H1 (cell line): Measurements from ENCODE around the gene TFPI2. TPM values are rescaled to one million over a fixed set of nuclear protein-coding genes. Genes with fewer than 3 reads are reported as not detected.

ENCODE experiments used
- HDAC6 ChIP-seq: IDR thresholded peaks from one replicate; pipeline ENCODE4 v1.7.1; 2012; ENCODE audit warnings: low read depth, mild to moderate bottlenecking, inconsistent platforms, low read length, moderate library complexity
- SIX5 ChIP-seq: IDR thresholded peaks from 2 replicates; pipeline ENCODE4 v1.6.1; 2011; ENCODE audit warnings: mild to moderate bottlenecking, low read depth, low read length
- polyA plus RNA-seq, 7 experiments: library from polyadenylated mRNA; depleted of rRNA in 3 of 7; stranded (reverse) in 5 of 7; unstranded in 2 of 7; fragments of >200 nt in 5 of 7; fragments of 200-250 nt in 2 of 7; gene quantifications; 1 replicate in 5 of 7; 2 replicates in 1 of 7; 4 replicates in 1 of 7; pipeline versions ENCODE4 v1.2.1 to v1.2.3, GENCODE V29; 2011 to 2013; ENCODE audit warnings: missing spikeins in 2 of 7, mixed read lengths in 2 of 7
- total RNA-seq: library from RNA; stranded (reverse); fragmentation: NEBNext Ultra II Directional; extraction: Animal tissue kit (Norgen Biotek cat#: 25700); gene quantifications from 2 replicates; pipeline ENCODE4 v1.2.1, GENCODE V29; 2021

TFPI2 gene
- total and polyA plus RNA-seq, 2 of the 8 experiments (the other 6 are each of a cell fraction or from before 2014, with no cell fraction given), result 6.8 to 8.9 TPM

DNA sequence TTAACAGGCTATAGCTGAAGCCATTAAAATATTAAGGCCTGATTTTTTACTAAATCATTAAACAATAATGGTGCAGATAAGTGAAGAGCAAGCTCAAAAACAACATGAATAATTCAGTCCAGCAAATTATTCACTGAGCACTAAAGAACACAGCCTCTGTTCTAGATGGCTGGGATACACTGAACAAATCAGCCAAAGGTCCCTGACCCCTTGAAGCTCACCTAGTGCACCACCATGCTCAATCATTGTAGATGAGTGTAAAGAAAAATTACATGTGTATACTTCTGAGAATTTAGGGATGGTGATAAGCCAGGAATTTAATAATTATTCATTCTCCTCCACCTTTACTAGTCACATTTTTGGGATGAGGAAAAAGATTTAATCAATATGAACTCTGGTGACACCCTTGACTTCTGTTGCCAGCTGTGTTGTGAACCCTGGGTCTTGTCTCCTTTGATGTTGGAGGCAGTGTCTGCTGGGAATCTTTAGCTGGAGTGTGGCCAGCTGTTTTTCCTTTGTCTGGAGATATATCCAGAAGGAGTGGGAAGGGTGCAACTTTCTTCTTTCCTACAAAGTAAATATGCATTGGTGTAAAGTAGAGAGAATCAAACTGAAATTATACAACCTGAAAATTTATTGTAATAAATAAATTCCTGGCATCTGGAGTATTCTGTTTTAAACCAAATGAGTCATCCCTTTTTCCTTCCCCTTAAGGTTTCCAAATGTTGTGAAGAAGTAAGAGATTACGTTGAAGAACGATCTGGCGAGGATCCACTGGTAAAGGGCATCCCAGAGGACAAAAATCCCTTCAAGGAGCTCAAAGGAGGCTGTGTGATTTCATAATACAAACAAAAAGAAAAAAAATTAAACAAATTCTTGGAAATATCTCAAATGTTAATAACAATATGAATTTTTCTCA lies 19.8 kb upstream of the TFPI2 start (continued):
- TF ChIP-seq HDAC6 (no peak), SIX5 (no peak)
